Stimulated activated CD8-positive, alpha-beta memory T cell treated with anti-CD3 and anti-CD28 coated beads, Interleukin-7, amount 100 ng/mL, for 1 hour (primary cell): ENCODE results near the gene CFAP57.

Experiments used
- DNase-seq, 2 donors: peaks; one replicate each; pipeline ENCODE4 v3.0.0-alpha.2; 2020; ENCODE audit warnings: low read depth in 2 of 2

Gene CFAP57

GRCh38 chr1:43255438-43256210, 83.5 kb downstream of the CFAP57 start:
- DNase-seq: no peak

- DNase-seq: no peak
Measured at GRCh38 chr1:43256675-43257570, 84.8 kb downstream of the CFAP57 start.

GRCh38 chr1:43258370-43258769, 86.2 kb downstream of the CFAP57 start:
- no peak for DNase-seq

GRCh38 chr1:43265431-43265830, 93.3 kb downstream of the CFAP57 start:
- DNase-seq: no peak

- DNase-seq: no peak
Measured at GRCh38 chr1:43266881-43267280, 94.8 kb downstream of the CFAP57 start.

- no peak for DNase-seq
Measured at GRCh38 chr1:43267291-43267805, 95.2 kb downstream of the CFAP57 start.

GRCh38 chr1:43267818-43268425, 95.8 kb downstream of the CFAP57 start:
- no peak for DNase-seq

- no peak for DNase-seq
Measured at GRCh38 chr1:43269627-43270375, 97.7 kb downstream of the CFAP57 start, which contains the start of gene TMEM125. Gene TMEM125, plus strand, starts transcription at chr1:43269983. Its CDS starts 2,740 bp downstream, at chr1:43272723.

GRCh38 chr1:43270421-43271095, 98.4 kb downstream of the CFAP57 start:
- DNase-seq: no peak

- DNase-seq: no peak
Measured at GRCh38 chr1:43271186-43272118, 99.3 kb downstream of the CFAP57 start.

GRCh38 chr1:43272161-43272560, 100.0 kb downstream of the CFAP57 start:
- DNase-seq: no peak

- no peak for DNase-seq
Measured at GRCh38 chr1:43272576-43273571, 100.7 kb downstream of the CFAP57 start.

GRCh38 chr1:43273708-43274107, 101.6 kb downstream of the CFAP57 start:
- no peak for DNase-seq

- DNase-seq: no peak
Measured at GRCh38 chr1:43274125-43274803, 102.1 kb downstream of the CFAP57 start.

- DNase-seq: no peak
Measured at GRCh38 chr1:43274804-43275180, 102.7 kb downstream of the CFAP57 start.

- no peak for DNase-seq
Measured at GRCh38 chr1:43275826-43276620, 103.9 kb downstream of the CFAP57 start.

GRCh38 chr1:43276673-43277072, 104.5 kb downstream of the CFAP57 start:
- no peak for DNase-seq
